ENCODE measurements around the gene NKTR. TPM values are rescaled to one million over a fixed set of nuclear protein-coding genes. Genes with fewer than 3 reads are reported as not detected.

The NKTR gene
- polyA plus RNA-seq, 1 donor from 2014 or later = 242 TPM

DNA sequence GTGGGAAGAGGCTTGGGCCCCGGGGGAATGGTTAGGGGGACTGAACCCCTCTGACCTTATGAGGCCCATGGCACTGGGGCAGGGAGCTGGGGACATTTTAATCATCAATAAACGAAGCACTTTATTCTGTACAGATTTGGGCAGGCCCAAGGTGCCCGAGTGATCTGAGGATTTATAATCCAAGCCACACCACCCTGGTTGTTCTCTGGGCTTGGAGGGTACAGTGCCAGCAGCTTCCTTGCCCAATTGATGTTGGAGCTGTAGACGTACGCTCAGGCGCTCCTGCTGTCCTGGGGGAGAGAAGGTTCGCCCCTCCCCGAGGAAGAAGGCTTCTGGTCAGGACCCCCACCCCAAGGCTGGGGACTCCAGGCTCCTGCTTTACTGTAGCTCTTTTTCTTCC is 65.5 kb downstream of the NKTR start:
- Histone ChIP-seq H3K27ac (ENCODE audit: low read length) (no peak overlapping the region), H3F3A (ENCODE audit: insufficient read depth, low read length, poor library complexity, severe bottlenecking) (no peaks in the 10 kb centered on the region), H4K20me1 (ENCODE audit: insufficient read depth) (no peaks in the 10 kb centered on the region), H3K27me3 (ENCODE audit: insufficient read depth, low read depth, low read length) (no peaks in the 10 kb centered on the region), H3K9ac (ENCODE audit: low read length) (no peak overlapping the region), H3K79me2 (replicated peaks; ENCODE audit: insufficient read depth, low read length) (no peaks in the 10 kb centered on the region), H3K4me2 (ENCODE audit: low read length) (no peak overlapping the region), H3K36me3 (ENCODE audit: insufficient read depth, low read length) (no peaks in the 10 kb centered on the region), H3K9me3 (ENCODE audit: low read length) (no peaks in the 10 kb centered on the region), H3K4me3 (ENCODE audit: low read length) (no peak overlapping the region), H3K9me2 (ENCODE audit: insufficient read depth, low read length) (no peaks in the 10 kb centered on the region), H2AFZ (ENCODE audit: low read depth, low read length) (no peak overlapping the region)
- TF ChIP-seq EP300 (conservative IDR thresholded peaks at IDR 0.05; ENCODE audit: poor library complexity, severe bottlenecking) (no peak), RAD21 (conservative IDR thresholded peaks at IDR 0.05) (no peak), POLR2AphosphoS5 (IDR thresholded peaks at IDR 0.05) (no peak), EZH2 (IDR thresholded peaks at IDR 0.05; ENCODE audit: borderline replicate concordance, insufficient read depth, low read length, poor library complexity, severe bottlenecking) (no peak), MXI1 (conservative IDR thresholded peaks at IDR 0.05; ENCODE audit: poor library complexity, severe bottlenecking) (no peak), TAF1 (IDR thresholded peaks at IDR 0.05; ENCODE audit: low read depth) (no peak), SMC3 (conservative IDR thresholded peaks at IDR 0.05; ENCODE audit: poor library complexity) (no peak)
- TF ChIP-seq, protein P1, sequence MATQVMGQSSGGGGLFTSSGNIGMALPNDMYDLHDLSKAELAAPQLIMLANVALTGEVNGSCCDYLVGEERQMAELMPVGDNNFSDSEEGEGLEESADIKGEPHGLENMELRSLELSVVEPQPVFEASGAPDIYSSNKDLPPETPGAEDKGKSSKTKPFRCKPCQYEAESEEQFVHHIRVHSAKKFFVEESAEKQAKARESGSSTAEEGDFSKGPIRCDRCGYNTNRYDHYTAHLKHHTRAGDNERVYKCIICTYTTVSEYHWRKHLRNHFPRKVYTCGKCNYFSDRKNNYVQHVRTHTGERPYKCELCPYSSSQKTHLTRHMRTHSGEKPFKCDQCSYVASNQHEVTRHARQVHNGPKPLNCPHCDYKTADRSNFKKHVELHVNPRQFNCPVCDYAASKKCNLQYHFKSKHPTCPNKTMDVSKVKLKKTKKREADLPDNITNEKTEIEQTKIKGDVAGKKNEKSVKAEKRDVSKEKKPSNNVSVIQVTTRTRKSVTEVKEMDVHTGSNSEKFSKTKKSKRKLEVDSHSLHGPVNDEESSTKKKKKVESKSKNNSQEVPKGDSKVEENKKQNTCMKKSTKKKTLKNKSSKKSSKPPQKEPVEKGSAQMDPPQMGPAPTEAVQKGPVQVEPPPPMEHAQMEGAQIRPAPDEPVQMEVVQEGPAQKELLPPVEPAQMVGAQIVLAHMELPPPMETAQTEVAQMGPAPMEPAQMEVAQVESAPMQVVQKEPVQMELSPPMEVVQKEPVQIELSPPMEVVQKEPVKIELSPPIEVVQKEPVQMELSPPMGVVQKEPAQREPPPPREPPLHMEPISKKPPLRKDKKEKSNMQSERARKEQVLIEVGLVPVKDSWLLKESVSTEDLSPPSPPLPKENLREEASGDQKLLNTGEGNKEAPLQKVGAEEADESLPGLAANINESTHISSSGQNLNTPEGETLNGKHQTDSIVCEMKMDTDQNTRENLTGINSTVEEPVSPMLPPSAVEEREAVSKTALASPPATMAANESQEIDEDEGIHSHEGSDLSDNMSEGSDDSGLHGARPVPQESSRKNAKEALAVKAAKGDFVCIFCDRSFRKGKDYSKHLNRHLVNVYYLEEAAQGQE (IDR thresholded peaks at IDR 0.05; ENCODE audit: borderline replicate concordance) = no peak
- TF ChIP-seq, protein P2, sequence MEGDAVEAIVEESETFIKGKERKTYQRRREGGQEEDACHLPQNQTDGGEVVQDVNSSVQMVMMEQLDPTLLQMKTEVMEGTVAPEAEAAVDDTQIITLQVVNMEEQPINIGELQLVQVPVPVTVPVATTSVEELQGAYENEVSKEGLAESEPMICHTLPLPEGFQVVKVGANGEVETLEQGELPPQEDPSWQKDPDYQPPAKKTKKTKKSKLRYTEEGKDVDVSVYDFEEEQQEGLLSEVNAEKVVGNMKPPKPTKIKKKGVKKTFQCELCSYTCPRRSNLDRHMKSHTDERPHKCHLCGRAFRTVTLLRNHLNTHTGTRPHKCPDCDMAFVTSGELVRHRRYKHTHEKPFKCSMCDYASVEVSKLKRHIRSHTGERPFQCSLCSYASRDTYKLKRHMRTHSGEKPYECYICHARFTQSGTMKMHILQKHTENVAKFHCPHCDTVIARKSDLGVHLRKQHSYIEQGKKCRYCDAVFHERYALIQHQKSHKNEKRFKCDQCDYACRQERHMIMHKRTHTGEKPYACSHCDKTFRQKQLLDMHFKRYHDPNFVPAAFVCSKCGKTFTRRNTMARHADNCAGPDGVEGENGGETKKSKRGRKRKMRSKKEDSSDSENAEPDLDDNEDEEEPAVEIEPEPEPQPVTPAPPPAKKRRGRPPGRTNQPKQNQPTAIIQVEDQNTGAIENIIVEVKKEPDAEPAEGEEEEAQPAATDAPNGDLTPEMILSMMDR (IDR thresholded peaks at IDR 0.05; ENCODE audit: poor library complexity, severe bottlenecking) = no peak

DNA sequence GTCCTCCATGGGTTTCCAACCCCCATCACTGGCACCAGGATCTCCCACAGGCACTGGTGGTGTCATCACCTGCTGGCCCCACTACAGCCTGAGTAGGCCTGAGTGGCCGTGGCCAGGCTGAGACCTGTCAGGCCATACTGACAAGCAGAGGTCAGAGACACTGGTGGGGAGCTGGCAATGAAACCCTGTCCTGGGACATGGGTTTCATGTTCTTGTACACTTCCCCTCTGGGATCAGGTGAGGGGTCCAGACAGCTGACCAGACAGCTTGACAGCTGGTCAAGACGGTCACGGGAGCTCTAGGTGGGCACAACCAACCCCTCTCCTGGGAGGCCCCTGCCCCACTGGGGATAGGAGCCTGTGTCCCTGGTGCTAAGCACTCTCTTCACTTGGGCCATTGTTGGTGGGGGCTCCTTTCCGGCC is 66.1 kb downstream of the NKTR start:
- Histone ChIP-seq H3K4me2 (ENCODE audit: low read length) (no peak overlapping the region), H3K36me3 (ENCODE audit: insufficient read depth, low read length) (no peaks in the 10 kb centered on the region), H4K20me1 (ENCODE audit: insufficient read depth) (no peaks in the 10 kb centered on the region), H3K4me3 (ENCODE audit: low read length) (no peak overlapping the region), H3K79me2 (replicated peaks; ENCODE audit: insufficient read depth, low read length) (no peaks in the 10 kb centered on the region), H3K27ac (ENCODE audit: low read length) (no peak overlapping the region), H2AFZ (ENCODE audit: low read depth, low read length) (no peak overlapping the region), H3K9ac (ENCODE audit: low read length) (no peak overlapping the region), H3K9me3 (ENCODE audit: low read length) (no peaks in the 10 kb centered on the region), H3F3A (ENCODE audit: insufficient read depth, low read length, poor library complexity, severe bottlenecking) (no peaks in the 10 kb centered on the region), H3K9me2 (ENCODE audit: insufficient read depth, low read length) (no peaks in the 10 kb centered on the region), H3K27me3 (ENCODE audit: insufficient read depth, low read depth, low read length) (no peaks in the 10 kb centered on the region)
- TF ChIP-seq TAF1 (IDR thresholded peaks at IDR 0.05; ENCODE audit: low read depth) (no peak), EZH2 (IDR thresholded peaks at IDR 0.05; ENCODE audit: borderline replicate concordance, insufficient read depth, low read length, poor library complexity, severe bottlenecking) (no peak), EP300 (conservative IDR thresholded peaks at IDR 0.05; ENCODE audit: poor library complexity, severe bottlenecking) (no peak), RAD21 (conservative IDR thresholded peaks at IDR 0.05) (no peak), POLR2AphosphoS5 (IDR thresholded peaks at IDR 0.05) (no peak), MXI1 (conservative IDR thresholded peaks at IDR 0.05; ENCODE audit: poor library complexity, severe bottlenecking) (no peak), SMC3 (conservative IDR thresholded peaks at IDR 0.05; ENCODE audit: poor library complexity) (no peak)
- TF ChIP-seq, protein P2 (IDR thresholded peaks at IDR 0.05; ENCODE audit: poor library complexity, severe bottlenecking) = no peak
- TF ChIP-seq, protein P1 (IDR thresholded peaks at IDR 0.05; ENCODE audit: borderline replicate concordance) = no peak

All from neural cell (in vitro differentiated cells).